ENCODE measurements around the gene SERPINA10.
"Not testable (repeated sequence)": the region's sequence is repeated elsewhere in the genome, so short reads cannot be mapped to it uniquely, and the experiment has no call there.

The SERPINA10 gene

DNA sequence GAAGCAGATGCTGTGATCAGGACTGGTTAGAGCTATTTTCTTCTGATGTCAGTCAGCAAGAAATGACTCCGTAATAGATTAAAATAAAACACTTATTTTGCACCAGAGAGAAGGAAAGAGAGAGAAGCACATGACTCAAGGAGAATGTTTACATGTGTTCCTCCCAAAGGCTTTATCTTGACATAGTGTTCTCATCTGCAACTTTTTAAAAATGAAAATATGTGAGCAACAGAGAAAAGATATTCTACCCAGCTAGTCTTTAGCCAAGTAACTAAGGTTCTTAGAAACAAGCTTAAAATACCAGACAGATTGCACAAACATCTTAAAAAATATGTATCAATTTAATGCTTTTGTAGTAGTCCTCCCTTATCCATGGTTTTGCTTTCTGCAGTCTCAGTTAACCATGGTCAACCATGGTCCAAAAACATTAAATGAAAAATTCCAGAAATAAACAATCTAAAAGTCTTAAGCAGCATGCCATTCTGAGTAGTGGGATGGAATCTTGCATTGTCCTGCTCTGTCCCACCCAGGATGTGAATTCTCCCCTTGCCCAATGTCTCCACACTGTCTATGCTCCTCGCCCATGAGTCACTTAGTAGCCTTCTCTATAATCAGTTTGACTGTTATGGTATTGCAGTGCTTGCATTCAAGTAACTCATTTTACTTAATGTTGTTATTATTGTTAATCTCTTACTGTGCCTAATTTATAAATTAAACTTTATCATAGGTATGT is 9.9 kb downstream of the SERPINA10 start:
- ChIA-PET POLR2A (no interaction called here), CTCF (interaction anchor here (0.6 kb wide), 2 partner anchors 306 to 398 kb away, joined by 3 read pairs; no protein-coding TSS in a partner anchor)
- TF ChIP-seq, protein P1, sequence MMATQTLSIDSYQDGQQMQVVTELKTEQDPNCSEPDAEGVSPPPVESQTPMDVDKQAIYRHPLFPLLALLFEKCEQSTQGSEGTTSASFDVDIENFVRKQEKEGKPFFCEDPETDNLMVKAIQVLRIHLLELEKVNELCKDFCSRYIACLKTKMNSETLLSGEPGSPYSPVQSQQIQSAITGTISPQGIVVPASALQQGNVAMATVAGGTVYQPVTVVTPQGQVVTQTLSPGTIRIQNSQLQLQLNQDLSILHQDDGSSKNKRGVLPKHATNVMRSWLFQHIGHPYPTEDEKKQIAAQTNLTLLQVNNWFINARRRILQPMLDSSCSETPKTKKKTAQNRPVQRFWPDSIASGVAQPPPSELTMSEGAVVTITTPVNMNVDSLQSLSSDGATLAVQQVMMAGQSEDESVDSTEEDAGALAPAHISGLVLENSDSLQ (IDR thresholded peaks at IDR 0.05): no peak
- no peak for TF ChIP-seq CTBP1 (IDR thresholded peaks at IDR 0.05; ENCODE audit: borderline replicate concordance)
- TF ChIP-seq ZNF384 (IDR thresholded peaks at IDR 0.05): no peak
- TF ChIP-seq FOXK2 (IDR thresholded peaks at IDR 0.05): no peak
- no peak for TF ChIP-seq BHLHE40 (IDR thresholded peaks at IDR 0.05; ENCODE audit: borderline replicate concordance)
- no peak for TF ChIP-seq FOXM1 (IDR thresholded peaks at IDR 0.05; ENCODE audit: borderline replicate concordance)
- no peak for TF ChIP-seq L3MBTL2 (conservative IDR thresholded peaks at IDR 0.05)
- no peak for TF ChIP-seq HDGF (IDR thresholded peaks at IDR 0.05; ENCODE audit: borderline replicate concordance)
- TF ChIP-seq SP1 (IDR thresholded peaks at IDR 0.05): no peak
- TF ChIP-seq TARDBP (IDR thresholded peaks at IDR 0.05): no peak
- TF ChIP-seq SUZ12 (IDR thresholded peaks at IDR 0.05): no peak
- TF ChIP-seq ARNT (IDR thresholded peaks at IDR 0.05): no peak
- no peak for TF ChIP-seq NFRKB (IDR thresholded peaks at IDR 0.05)
- no peak for TF ChIP-seq LEF1 (IDR thresholded peaks at IDR 0.05; ENCODE audit: borderline replicate concordance)
- no peak for DNase-seq (ENCODE audit: extremely low spot score)

DNA sequence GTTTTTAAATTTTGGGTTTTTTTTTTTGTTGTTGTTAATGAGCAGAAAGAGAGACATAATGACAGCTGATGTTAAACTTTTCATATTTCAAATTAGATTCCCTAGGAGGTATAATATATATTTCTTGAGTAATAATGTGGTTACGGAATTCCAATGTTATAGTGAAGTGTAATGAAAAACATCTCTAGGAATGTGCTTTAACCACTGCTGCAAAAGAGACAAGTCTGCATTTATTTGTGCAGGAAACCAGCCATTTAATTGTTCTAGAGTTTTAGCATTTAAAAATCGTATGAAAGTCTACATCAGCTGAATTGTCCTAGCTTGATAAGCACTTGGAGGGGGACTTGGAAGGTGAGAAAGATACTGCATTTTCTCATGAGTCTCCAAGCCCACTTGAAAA is 14.3 kb downstream of the SERPINA10 start:
- DNase-seq (ENCODE audit: extremely low spot score): no peak
- CTCF ChIA-PET: no interaction called here
- TF ChIP-seq L3MBTL2 (conservative IDR thresholded peaks at IDR 0.05) (no peak), BHLHE40 (IDR thresholded peaks at IDR 0.05; ENCODE audit: borderline replicate concordance) (no peak), NFRKB (IDR thresholded peaks at IDR 0.05) (no peak), HDGF (IDR thresholded peaks at IDR 0.05; ENCODE audit: borderline replicate concordance) (no peak), FOXK2 (IDR thresholded peaks at IDR 0.05) (no peak), ELF4 (IDR thresholded peaks at IDR 0.05) (no peak), FOXM1 (IDR thresholded peaks at IDR 0.05; ENCODE audit: borderline replicate concordance) (no peak), SP1 (IDR thresholded peaks at IDR 0.05) (no peak), FOXA1 (IDR thresholded peaks at IDR 0.05) (no peak), SUZ12 (IDR thresholded peaks at IDR 0.05) (no peak), CTBP1 (IDR thresholded peaks at IDR 0.05; ENCODE audit: borderline replicate concordance) (no peak), ARNT (IDR thresholded peaks at IDR 0.05) (no peak), ZNF384 (IDR thresholded peaks at IDR 0.05) (no peak), LEF1 (IDR thresholded peaks at IDR 0.05; ENCODE audit: borderline replicate concordance) (no peak), TARDBP (IDR thresholded peaks at IDR 0.05) (no peak)
- TF ChIP-seq, protein P1 (IDR thresholded peaks at IDR 0.05): no peak
- POLR2A ChIA-PET: no interaction called here

GRCh38 chr14:94276898-94277561 is 16.0 kb downstream of the SERPINA10 start:
- DNase-seq (ENCODE audit: extremely low spot score); POLR2A ChIA-PET; CTCF ChIA-PET: not testable (repeated sequence)

DNA sequence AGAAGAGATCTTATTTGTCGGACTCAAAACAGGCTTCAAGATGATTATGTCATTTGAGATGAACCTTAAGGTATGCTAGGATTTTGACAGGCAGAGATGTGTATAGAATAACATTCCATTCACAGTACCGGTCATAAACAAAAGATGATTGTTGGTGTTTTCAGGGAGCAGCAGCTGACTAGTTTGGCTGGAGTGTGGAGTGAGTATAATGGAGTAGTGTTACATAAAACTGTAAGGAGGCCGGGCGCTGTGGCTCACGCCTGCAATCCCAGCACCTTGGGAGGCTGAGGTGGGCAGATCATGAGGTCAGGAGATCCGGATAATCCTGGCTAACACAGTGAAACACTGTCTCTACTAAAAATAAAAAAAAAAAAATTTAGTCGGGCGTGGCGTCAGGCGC is 23.9 kb downstream of the SERPINA10 start:
- DNase-seq (ENCODE audit: extremely low spot score): no peak
- ChIA-PET POLR2A (no interaction called here), CTCF (no interaction called here)
- TF ChIP-seq FOXK2 (IDR thresholded peaks at IDR 0.05) (no peak), FOXM1 (IDR thresholded peaks at IDR 0.05; ENCODE audit: borderline replicate concordance) (no peak), NFRKB (IDR thresholded peaks at IDR 0.05) (no peak), FOXA1 (IDR thresholded peaks at IDR 0.05) (no peak), CTBP1 (IDR thresholded peaks at IDR 0.05; ENCODE audit: borderline replicate concordance) (no peak), HDGF (IDR thresholded peaks at IDR 0.05; ENCODE audit: borderline replicate concordance) (no peak), LEF1 (IDR thresholded peaks at IDR 0.05; ENCODE audit: borderline replicate concordance) (no peak), SP1 (IDR thresholded peaks at IDR 0.05) (no peak)
- TF ChIP-seq, protein P1 (IDR thresholded peaks at IDR 0.05): no peak

- CTCF ChIA-PET; DNase-seq (ENCODE audit: extremely low spot score); POLR2A ChIA-PET: not testable (repeated sequence)
Measured at GRCh38 chr14:94268582-94268981, 24.5 kb downstream of the SERPINA10 start.

DNA sequence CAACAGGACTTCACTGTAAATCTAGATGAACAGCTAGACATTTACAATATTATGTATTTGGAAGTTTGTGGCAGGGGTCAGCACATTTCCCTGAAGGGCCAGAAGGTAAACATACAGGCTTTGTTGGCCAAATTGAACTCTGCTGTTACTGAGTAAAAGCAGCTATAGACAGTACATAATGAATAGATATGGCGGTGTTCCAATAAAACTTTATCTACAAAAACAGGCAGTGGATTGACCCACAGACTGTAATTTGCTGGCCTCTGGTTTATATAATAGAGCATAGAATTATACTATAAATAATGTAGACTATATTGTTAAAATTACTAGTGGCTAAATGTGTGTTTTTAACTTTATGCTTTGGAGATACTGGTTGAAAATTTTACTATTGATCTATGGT is 25.7 kb downstream of the SERPINA10 start:
- TF ChIP-seq HDGF (IDR thresholded peaks at IDR 0.05; ENCODE audit: borderline replicate concordance) (no peak), FOXA1 (IDR thresholded peaks at IDR 0.05) (no peak), NFRKB (IDR thresholded peaks at IDR 0.05) (no peak), SUZ12 (IDR thresholded peaks at IDR 0.05) (no peak), L3MBTL2 (conservative IDR thresholded peaks at IDR 0.05) (no peak), TARDBP (IDR thresholded peaks at IDR 0.05) (no peak), BHLHE40 (IDR thresholded peaks at IDR 0.05; ENCODE audit: borderline replicate concordance) (no peak), ELF4 (IDR thresholded peaks at IDR 0.05) (no peak), FOXM1 (IDR thresholded peaks at IDR 0.05; ENCODE audit: borderline replicate concordance) (no peak), CTBP1 (IDR thresholded peaks at IDR 0.05; ENCODE audit: borderline replicate concordance) (no peak), ZNF384 (IDR thresholded peaks at IDR 0.05) (no peak), FOXK2 (IDR thresholded peaks at IDR 0.05) (no peak), SP1 (IDR thresholded peaks at IDR 0.05) (no peak), LEF1 (IDR thresholded peaks at IDR 0.05; ENCODE audit: borderline replicate concordance) (no peak), ARNT (IDR thresholded peaks at IDR 0.05) (no peak)
- TF ChIP-seq, protein P1 (IDR thresholded peaks at IDR 0.05): no peak
- POLR2A ChIA-PET: no interaction called here
- DNase-seq (ENCODE audit: extremely low spot score): no peak
- CTCF ChIA-PET: no interaction called here

DNA sequence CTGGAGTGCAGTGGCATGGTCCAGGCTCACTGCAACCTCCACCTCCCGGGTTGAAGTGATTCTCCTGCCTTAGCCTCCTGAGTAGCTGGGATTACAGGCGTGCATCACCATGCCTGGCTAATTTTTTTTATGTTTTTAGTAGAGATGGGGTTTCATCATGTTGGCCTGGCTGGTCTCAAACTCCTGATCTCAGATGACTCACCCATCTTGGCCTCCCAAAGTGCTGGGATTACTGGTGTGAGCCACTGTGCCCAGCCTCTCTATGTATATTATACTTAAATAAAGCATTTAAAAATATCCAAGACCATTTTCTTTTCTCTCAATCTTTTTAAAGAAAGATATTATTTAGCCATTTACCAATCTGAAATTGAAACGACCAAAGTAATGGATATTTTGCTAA is 28.9 kb downstream of the SERPINA10 start:
- POLR2A ChIA-PET; DNase-seq (ENCODE audit: extremely low spot score); CTCF ChIA-PET: not testable (repeated sequence)

Measured in HEK293T (cell line).